ENCODE data around the gene MEPCE.

DNA sequence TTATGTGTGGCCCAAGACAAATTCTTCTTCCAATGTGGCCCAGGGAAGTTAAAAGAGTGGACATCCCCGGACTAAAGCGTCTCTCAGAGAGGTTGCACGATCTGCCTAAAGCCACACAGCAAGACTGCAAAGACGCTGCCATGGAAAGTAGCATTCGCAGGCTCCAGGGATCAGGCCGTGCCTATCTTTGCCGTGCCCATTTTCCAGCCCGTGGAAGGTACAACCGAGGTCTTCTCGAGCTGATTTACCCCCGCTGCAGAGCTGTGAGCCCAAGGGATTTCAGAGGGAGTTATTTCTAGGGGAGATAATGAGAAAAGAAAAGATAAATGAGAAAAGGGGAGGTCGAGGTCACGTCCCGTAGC is 53.1 kb downstream of the MEPCE start:
- TF ChIP-seq, protein P1, sequence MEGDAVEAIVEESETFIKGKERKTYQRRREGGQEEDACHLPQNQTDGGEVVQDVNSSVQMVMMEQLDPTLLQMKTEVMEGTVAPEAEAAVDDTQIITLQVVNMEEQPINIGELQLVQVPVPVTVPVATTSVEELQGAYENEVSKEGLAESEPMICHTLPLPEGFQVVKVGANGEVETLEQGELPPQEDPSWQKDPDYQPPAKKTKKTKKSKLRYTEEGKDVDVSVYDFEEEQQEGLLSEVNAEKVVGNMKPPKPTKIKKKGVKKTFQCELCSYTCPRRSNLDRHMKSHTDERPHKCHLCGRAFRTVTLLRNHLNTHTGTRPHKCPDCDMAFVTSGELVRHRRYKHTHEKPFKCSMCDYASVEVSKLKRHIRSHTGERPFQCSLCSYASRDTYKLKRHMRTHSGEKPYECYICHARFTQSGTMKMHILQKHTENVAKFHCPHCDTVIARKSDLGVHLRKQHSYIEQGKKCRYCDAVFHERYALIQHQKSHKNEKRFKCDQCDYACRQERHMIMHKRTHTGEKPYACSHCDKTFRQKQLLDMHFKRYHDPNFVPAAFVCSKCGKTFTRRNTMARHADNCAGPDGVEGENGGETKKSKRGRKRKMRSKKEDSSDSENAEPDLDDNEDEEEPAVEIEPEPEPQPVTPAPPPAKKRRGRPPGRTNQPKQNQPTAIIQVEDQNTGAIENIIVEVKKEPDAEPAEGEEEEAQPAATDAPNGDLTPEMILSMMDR (IDR thresholded peaks at IDR 0.05) = no peak
- TF ChIP-seq POLR2A (IDR thresholded peaks at IDR 0.05) = no peak
